H1 (cell line): ENCODE measurements around the gene MPRIP. TPM values are rescaled to one million over a fixed set of nuclear protein-coding genes. Genes with fewer than 3 reads are reported as not detected.

Experiments used
- CTCF ChIA-PET: fragments of 300-600 bp; sonication (Branson Sonifier 250); formaldehyde crosslinking; loops from one replicate; lab custom pipeline; 2021; ENCODE audit not compliant: partially characterized antibody; lab: Charles Lee
- POLR2A ChIA-PET: fragments of 300-600 bp; sonication (Branson Sonifier 250); formaldehyde crosslinking; loops from one replicate; lab custom pipeline; 2021; ENCODE audit warnings: inconsistent platforms; ENCODE audit not compliant: partially characterized antibody; lab: Charles Lee
- DNase-seq, 2 experiments: peaks; one replicate each; pipeline versions ENCODE4 v3.0.0 to v3.0.0-alpha.2; 2010 to 2022; ENCODE audit warnings: low spot score in 2 of 2, low read depth in 1 of 2, mixed read lengths in 1 of 2
- FAIRE-seq: peaks from 2 replicates; lab custom pipeline; 2011; peaks lifted over from hg19 to GRCh38; lab: Jason Lieb, UNC
- H2AFZ ChIP-seq: 2 replicates; pipeline ENCODE4 v1.8.1; 2012; ENCODE audit warnings: low read length, inconsistent platforms
- H2AK5ac ChIP-seq: 2 replicates; pipeline ENCODE4 v1.6.1; 2013; ENCODE audit warnings: low read depth, low read length
- H2BK120ac ChIP-seq: replicated peaks from 2 replicates; pipeline ENCODE3; 2013; ENCODE audit warnings: low read depth, low read length, inconsistent platforms
- H2BK12ac ChIP-seq: 2 replicates; pipeline ENCODE4 v1.6.1; 2013; ENCODE audit warnings: low read depth, low read length
- H2BK15ac ChIP-seq: 2 replicates; pipeline ENCODE4 v1.6.1; 2013; ENCODE audit warnings: low read length
- H2BK20ac ChIP-seq: 2 replicates; pipeline ENCODE4 v1.6.1; 2013; ENCODE audit warnings: low read length
- H2BK5ac ChIP-seq: 2 replicates; pipeline ENCODE4 v1.6.1; 2013; ENCODE audit warnings: low read depth, low read length
- H3K14ac ChIP-seq: 2 replicates; pipeline ENCODE4 v1.6.1; 2013; ENCODE audit warnings: inconsistent platforms; ENCODE audit not compliant: insufficient read length
- H3K18ac ChIP-seq: 2 replicates; pipeline ENCODE4 v1.6.1; 2013; ENCODE audit warnings: low read length; ENCODE audit errors: extremely low read depth
- H3K23ac ChIP-seq: 2 replicates; pipeline ENCODE4 v1.6.1; 2013; ENCODE audit warnings: inconsistent platforms; ENCODE audit not compliant: insufficient read length
- H3K23me2 ChIP-seq: 2 replicates; pipeline ENCODE4 v1.6.1; 2013; ENCODE audit warnings: low read depth, low read length
- H3K27ac ChIP-seq: 2 replicates; pipeline ENCODE4 v1.6.1; 2011; ENCODE audit warnings: low read depth, low read length, inconsistent platforms
- H3K27me3 ChIP-seq, 4 experiments: replicated peaks in 1 of 4; 1 replicate in 1 of 4; 2 replicates in 3 of 4; pipeline versions ENCODE4 v1.6.1 to v1.8.1; 2011 to 2013; ENCODE audit warnings: low read length in 3 of 4, mild to moderate bottlenecking in 3 of 4, inconsistent platforms in 2 of 4, mixed read lengths in 2 of 4, moderate library complexity in 1 of 4; ENCODE audit not compliant: control insufficient read depth in 3 of 4, insufficient read depth in 3 of 4; ENCODE audit errors: extremely low read depth in 1 of 4
- H3K36me3 ChIP-seq, 4 experiments: 2 replicates each; pipeline versions ENCODE4 v1.6.1 to v1.8.1; 2011 to 2013; ENCODE audit warnings: mild to moderate bottlenecking in 4 of 4, low read length in 3 of 4, moderate library complexity in 2 of 4, control low read depth in 1 of 4, inconsistent platforms in 1 of 4; ENCODE audit not compliant: insufficient read depth in 4 of 4, control insufficient read depth in 2 of 4
- H3K4ac ChIP-seq: replicated peaks from 2 replicates; pipeline ENCODE3; 2013; ENCODE audit warnings: low read length, low read depth, mixed read lengths, inconsistent platforms; ENCODE audit not compliant: insufficient read length
- H3K4me1 ChIP-seq, 4 experiments: replicated peaks in 1 of 4; 1 replicate in 1 of 4; 2 replicates in 3 of 4; pipeline versions ENCODE4 v1.6.1 to v1.8.1; 2011 to 2013; ENCODE audit warnings: low read length in 3 of 4, inconsistent platforms in 2 of 4, mixed read lengths in 1 of 4; ENCODE audit not compliant: insufficient read depth in 4 of 4, control insufficient read depth in 3 of 4
- H3K4me2 ChIP-seq, 2 experiments: 2 replicates each; pipeline versions ENCODE4 v1.6.1 to v1.8.1; 2011 to 2013; ENCODE audit warnings: low read depth in 2 of 2, low read length in 2 of 2, control low read depth in 1 of 2, inconsistent platforms in 1 of 2, mild to moderate bottlenecking in 1 of 2; ENCODE audit not compliant: insufficient read depth in 1 of 2
- H3K4me3 ChIP-seq, 4 experiments: fragments of 200-600, 300-600 bp in 1 of 4; sonication (generic), shearing (Covaris generic), sonication (Bioruptor Twin) in 1 of 4; 2 replicates each; pipeline versions ENCODE4 v1.5.1 to v1.8.1; 2011 to 2016; ENCODE audit warnings: low read length in 4 of 4, low read depth in 3 of 4, control low read depth in 2 of 4, inconsistent platforms in 2 of 4, mild to moderate bottlenecking in 2 of 4, mixed read lengths in 1 of 4, moderate library complexity in 1 of 4; ENCODE audit not compliant: insufficient read depth in 2 of 4; ENCODE audit errors: extremely low read depth in 1 of 4
- H3K56ac ChIP-seq: replicated peaks from 2 replicates; pipeline ENCODE3; 2013; ENCODE audit warnings: low read depth, mild to moderate bottlenecking, mixed read lengths, low read length, inconsistent platforms; ENCODE audit not compliant: insufficient read length
- H3K79me1 ChIP-seq: 2 replicates; pipeline ENCODE4 v1.6.1; 2013; ENCODE audit warnings: low read depth, low read length, control low read depth
- H3K79me2 ChIP-seq, 2 experiments: 2 replicates each; pipeline versions ENCODE4 v1.6.1 to v1.8.1; 2012 to 2013; ENCODE audit warnings: low read length in 2 of 2, mild to moderate bottlenecking in 2 of 2, inconsistent platforms in 1 of 2; ENCODE audit not compliant: insufficient read depth in 2 of 2, control insufficient read depth in 1 of 2
- H3K9ac ChIP-seq, 4 experiments: replicated peaks in 1 of 4; 1 replicate in 1 of 4; 2 replicates in 3 of 4; pipeline versions ENCODE4 v1.6.1 to v1.8.1; 2011 to 2013; ENCODE audit warnings: low read depth in 3 of 4, low read length in 3 of 4, control low read depth in 2 of 4, mild to moderate bottlenecking in 2 of 4, moderate library complexity in 2 of 4, inconsistent platforms in 1 of 4; ENCODE audit errors: extremely low read depth in 1 of 4
- H3K9me3 ChIP-seq, 2 experiments: 2 replicates each; pipeline versions ENCODE4 v1.6.1 to v1.8.1; 2012 to 2013; ENCODE audit warnings: mild to moderate bottlenecking in 2 of 2, moderate library complexity in 2 of 2, control low read depth in 1 of 2, inconsistent platforms in 1 of 2, low read depth in 1 of 2, low read length in 1 of 2, mixed read lengths in 1 of 2; ENCODE audit not compliant: insufficient read depth in 2 of 2
- H4K20me1 ChIP-seq, 2 experiments: replicated peaks in 1 of 2; 2 replicates each; pipeline versions ENCODE3 to v1.8.1; 2011 to 2013; ENCODE audit warnings: inconsistent platforms in 2 of 2, low read length in 2 of 2, mild to moderate bottlenecking in 1 of 2; ENCODE audit not compliant: insufficient read depth in 2 of 2, control insufficient read depth in 1 of 2
- H4K5ac ChIP-seq: 2 replicates; pipeline ENCODE4 v1.6.1; 2013; ENCODE audit warnings: low read length, low read depth, mixed read lengths, inconsistent platforms; ENCODE audit not compliant: insufficient read length
- H4K8ac ChIP-seq: 2 replicates; pipeline ENCODE4 v1.8.0; 2013; ENCODE audit warnings: mild to moderate bottlenecking, moderate library complexity, low read length, inconsistent platforms; ENCODE audit not compliant: insufficient read depth; ENCODE audit errors: extremely low read depth
- H4K91ac ChIP-seq: replicated peaks from 2 replicates; pipeline ENCODE3; 2013; ENCODE audit warnings: low read length, mixed read lengths, inconsistent platforms; ENCODE audit not compliant: insufficient read length
- ATF3 ChIP-seq: IDR thresholded peaks from 2 replicates; pipeline ENCODE4 v1.6.1; 2011; ENCODE audit warnings: low read depth, mild to moderate bottlenecking, low read length; ENCODE audit not compliant: insufficient read depth
- GABPA ChIP-seq: IDR thresholded peaks from 2 replicates; pipeline ENCODE4 v1.6.1; 2011; ENCODE audit warnings: mild to moderate bottlenecking, low read length, moderate library complexity, borderline replicate concordance; ENCODE audit not compliant: insufficient read depth
- HDAC6 ChIP-seq: IDR thresholded peaks from one replicate; pipeline ENCODE4 v1.7.1; 2012; ENCODE audit warnings: low read depth, mild to moderate bottlenecking, inconsistent platforms, low read length, moderate library complexity
- JUN ChIP-seq: IDR thresholded peaks from 2 replicates; pipeline ENCODE4 v1.6.1; 2011; ENCODE audit warnings: low read depth, mild to moderate bottlenecking, improper control_type of control experiment, low read length
- PHF8 ChIP-seq: fragments of 200-600 bp; sonication (generic); conservative IDR thresholded peaks from 2 replicates; pipeline ENCODE4 v1.7.1; 2012; ENCODE audit warnings: low read depth, mild to moderate bottlenecking, inconsistent platforms, low read length, moderate library complexity
- SP2 ChIP-seq: IDR thresholded peaks from 2 replicates; pipeline ENCODE4 v1.6.1; 2012; ENCODE audit warnings: mild to moderate bottlenecking, low read length, inconsistent platforms
- TAF7 ChIP-seq: optimal IDR thresholded peaks from 2 replicates; pipeline ENCODE3; 2011; ENCODE audit warnings: low read depth, mild to moderate bottlenecking, inconsistent platforms, low read length, moderate library complexity, borderline replicate concordance
- USF2 ChIP-seq: IDR thresholded peaks from 2 replicates; pipeline ENCODE4 v1.6.1; 2011; ENCODE audit warnings: low read length, improper control_type of control experiment
- WGBS, 2 experiments: shearing (Covaris generic) in 1 of 2; methylation state at CpG; one replicate each; pipeline versions ENCODE4 v1.1.6 to v1.1.7; 2013 to 2015; ENCODE audit warnings: low lambda C conversion rate in 2 of 2, mixed read lengths in 2 of 2, inconsistent platforms in 1 of 2, low coverage in 1 of 2, missing lambda C conversion rate in 1 of 2; ENCODE audit not compliant: insufficient replicate concordance in 2 of 2, insufficient coverage in 1 of 2, insufficient read length in 1 of 2; ENCODE audit errors: extremely low coverage in 1 of 2, missing lambda C conversion rate in 1 of 2; 5-methylcytosine and 5-hydroxymethylcytosine counted together
- polyA plus RNA-seq, 7 experiments: library from polyadenylated mRNA; depleted of rRNA in 3 of 7; stranded (reverse) in 5 of 7; unstranded in 2 of 7; fragments of >200 nt in 5 of 7; fragments of 200-250 nt in 2 of 7; gene quantifications; 1 replicate in 5 of 7; 2 replicates in 1 of 7; 4 replicates in 1 of 7; pipeline versions ENCODE4 v1.2.1 to v1.2.3, GENCODE V29; 2011 to 2013; ENCODE audit warnings: missing spikeins in 2 of 7, mixed read lengths in 2 of 7
- total RNA-seq: library from RNA; stranded (reverse); fragmentation: NEBNext Ultra II Directional; extraction: Animal tissue kit (Norgen Biotek cat#: 25700); gene quantifications from 2 replicates; pipeline ENCODE4 v1.2.1, GENCODE V29; 2021

Gene MPRIP
- total and polyA plus RNA-seq, 2 of the 8 experiments (the other 6 are each of a cell fraction or from before 2014, with no cell fraction given) = 48.6 to 146 TPM

- H4K5ac ChIP-seq = no peak overlapping the region
- H2AFZ ChIP-seq = no peak overlapping the region
- H3K14ac ChIP-seq = no peak overlapping the region
- no peak overlapping the region for H2BK120ac ChIP-seq
- no peaks in the 10 kb centered on the region for H3K27me3 ChIP-seq
- H4K8ac ChIP-seq = no peak overlapping the region
- H3K18ac ChIP-seq = no peak overlapping the region
- ChIA-PET CTCF (interaction anchor here (0.7 to 12.6 kb wide), 3 partner anchors 12 to 88 kb away, joined by 3 to 117 read pairs (median 5); no protein-coding TSS in a partner anchor), POLR2A (interaction anchor here (1.3 kb wide), 1 partner anchor 10 kb away, joined by 3 read pairs; no protein-coding TSS in a partner anchor)
- H2BK20ac ChIP-seq = no peak overlapping the region
- no peak overlapping the region for H3K4me3 ChIP-seq
- H2AK5ac ChIP-seq = no peak overlapping the region
- H4K20me1 ChIP-seq = peaks cover 7 to 14% of the 10 kb centered on the region in 2 experiments
- no peak overlapping the region for H2BK15ac ChIP-seq
- no peaks in the 10 kb centered on the region for H3K9me3 ChIP-seq
- peaks cover 16% of the 10 kb centered on the region for H3K79me1 ChIP-seq
- H3K23me2 ChIP-seq = no peaks in the 10 kb centered on the region
- no peak overlapping the region for H2BK12ac ChIP-seq
- DNase-seq (no peak), FAIRE-seq (no peak)
- 77% methylated on average over 6 of the region's 6 CpGs; no CpG with 5 or more reads in 1 of the 2 experiments for WGBS, 2 experiments
- H3K36me3 ChIP-seq = no peaks in the 10 kb centered on the region; a peak in 1 of 8 replicates
- H2BK5ac ChIP-seq = no peak overlapping the region
- H3K23ac ChIP-seq = no peak overlapping the region
- H3K4me1 ChIP-seq = no peaks in the 10 kb centered on the region
- peaks cover 0 to 21% of the 10 kb centered on the region in 2 experiments; a peak in 1 of 4 replicates for H3K79me2 ChIP-seq
- H3K27ac ChIP-seq = no peak overlapping the region
- no peak overlapping the region for H3K4me2 ChIP-seq
- H3K4ac ChIP-seq = no peak overlapping the region
- H4K91ac ChIP-seq = no peak overlapping the region
- H3K9ac ChIP-seq = no peak overlapping the region
- H3K56ac ChIP-seq = no peak overlapping the region
- TF ChIP-seq GABPA (no peak), ATF3 (no peak), HDAC6 (no peak), PHF8 (no peak), SP2 (no peak), TAF7 (no peak), USF2 (no peak), JUN (no peak)
Measured at GRCh38 chr17:17125136-17126084, 83.2 kb downstream of the MPRIP start.
